GM23338 (cell line): Measurements from ENCODE around the gene NTRK1. TPM values are rescaled to one million over a fixed set of nuclear protein-coding genes. Genes with fewer than 3 reads are reported as not detected.

ENCODE experiments used
- ATAC-seq: fragments of 200-7000 bp; cut with Tn5 transposase; 3 replicates; pipeline ENCODE4 v1.9.1; 2020
- DNase-seq: peaks from one replicate; pipeline ENCODE4 v3.0.0-alpha.2; 2015; ENCODE audit warnings: low spot score
- H2AFZ ChIP-seq: fragments of 200-600 bp; sonication (generic); 2 replicates; pipeline ENCODE4 v1.8.0; 2016; ENCODE audit warnings: antibody characterized with exemption, mild to moderate bottlenecking, moderate library complexity
- H3F3A ChIP-seq: fragments of 200-600 bp; sonication (generic); replicated peaks from 2 replicates; pipeline ENCODE4 v1.8.0; 2017; ENCODE audit warnings: antibody characterized with exemption, mixed run types, low read depth
- H3K27ac ChIP-seq: fragments of 200-600 bp; sonication (generic); 2 replicates; pipeline ENCODE4 v1.6.1; 2016; ENCODE audit warnings: low read depth
- H3K27me3 ChIP-seq: fragments of 200-600 bp; sonication (generic); 2 replicates; pipeline ENCODE4 v1.8.0; 2016; ENCODE audit warnings: mild to moderate bottlenecking, mixed run types, moderate library complexity; ENCODE audit not compliant: insufficient read depth
- H3K36me3 ChIP-seq: fragments of 200-600 bp; sonication (generic); 2 replicates; pipeline ENCODE4 v1.8.0; 2016; ENCODE audit warnings: mild to moderate bottlenecking; ENCODE audit not compliant: insufficient read depth
- H3K4me1 ChIP-seq: fragments of 200-600 bp; sonication (generic); 2 replicates; pipeline ENCODE4 v1.8.0; 2016; ENCODE audit warnings: mild to moderate bottlenecking, moderate library complexity; ENCODE audit not compliant: insufficient read depth
- H3K4me2 ChIP-seq: fragments of 200-600 bp; sonication (generic); 2 replicates; pipeline ENCODE4 v1.7.1; 2017; ENCODE audit warnings: mixed run types
- H3K4me3 ChIP-seq: fragments of 200-600 bp; sonication (generic); 2 replicates; pipeline ENCODE4 v1.6.1; 2016; ENCODE audit warnings: mixed run types
- H3K79me2 ChIP-seq: fragments of 200-600 bp; sonication (generic); replicated peaks from 2 replicates; pipeline ENCODE4 v1.8.0; 2017; ENCODE audit warnings: mild to moderate bottlenecking; ENCODE audit not compliant: insufficient read depth
- H3K9me2 ChIP-seq: fragments of 200-600 bp; sonication (generic); 2 replicates; pipeline ENCODE4 v1.8.0; 2017; ENCODE audit not compliant: insufficient read depth
- H4K20me1 ChIP-seq: fragments of 200-600 bp; sonication (generic); replicated peaks from 2 replicates; pipeline ENCODE4 v1.8.0; 2017; ENCODE audit warnings: mild to moderate bottlenecking; ENCODE audit not compliant: insufficient read depth
- H3K27ac Mint-ChIP-seq: 2 replicates; pipeline ENCODE4 v1.8.0; 2020; ENCODE audit warnings: inconsistent platforms, mild to moderate bottlenecking, moderate library complexity, mixed read lengths
- H3K27me3 Mint-ChIP-seq: 3 replicates; pipeline ENCODE4 v1.8.0; 2022; ENCODE audit warnings: low read depth, mild to moderate bottlenecking, moderate library complexity, mixed read lengths, inconsistent platforms; ENCODE audit not compliant: insufficient read depth, poor library complexity
- H3K36me3 Mint-ChIP-seq: 3 replicates; pipeline ENCODE4 v1.8.0; 2021; ENCODE audit warnings: low read depth, mild to moderate bottlenecking, inconsistent platforms, moderate library complexity, mixed read lengths
- H3K4me1 Mint-ChIP-seq: 3 replicates; pipeline ENCODE4 v1.8.0; 2020; ENCODE audit warnings: mild to moderate bottlenecking, inconsistent platforms, mixed read lengths
- H3K4me3 Mint-ChIP-seq: 3 replicates; pipeline ENCODE4 v1.8.0; 2021; ENCODE audit warnings: moderate library complexity, mild to moderate bottlenecking, inconsistent platforms, mixed read lengths
- H3K9me3 Mint-ChIP-seq: 3 replicates; pipeline ENCODE4 v1.8.0; 2020; ENCODE audit warnings: moderate library complexity, mild to moderate bottlenecking, inconsistent platforms, mixed read lengths
- CREB1 ChIP-seq: fragments of 250-450 bp; sonication (Bioruptor Pico); IDR thresholded peaks from 2 replicates; pipeline ENCODE4 v1.5.0; 2020; ENCODE audit warnings: low read depth, mild to moderate bottlenecking, moderate library complexity
- CTCF ChIP-seq, 2 experiments: fragments of 200-600 bp in 1 of 2; sonication (generic) in 1 of 2; conservative IDR thresholded peaks; 2 replicates each; pipeline versions ENCODE4 v1.5.1 to v1.6.1; 2016 to 2017; ENCODE audit warnings: antibody characterized with exemption in 2 of 2, low read depth in 2 of 2, mild to moderate bottlenecking in 2 of 2, moderate library complexity in 1 of 2
- EZH2 ChIP-seq: fragments of 200-600 bp; sonication (generic); IDR thresholded peaks from one replicate; pipeline ENCODE4 v1.8.0; 2017; ENCODE audit warnings: antibody characterized with exemption, mild to moderate bottlenecking, low read depth; ENCODE audit not compliant: unreplicated experiment
- EZH2phosphoT487 ChIP-seq: fragments of 200-600 bp; sonication (generic); IDR thresholded peaks from one replicate; pipeline ENCODE4 v1.8.1; 2018; ENCODE audit warnings: antibody characterized with exemption; ENCODE audit not compliant: unreplicated experiment
- JUNB ChIP-seq: IDR thresholded peaks from one replicate; pipeline ENCODE4 v1.6.1; 2016; ENCODE audit warnings: antibody characterized with exemption; ENCODE audit not compliant: unreplicated experiment
- NANOG ChIP-seq: IDR thresholded peaks from 2 replicates; pipeline ENCODE4 v1.6.1; 2016; ENCODE audit warnings: antibody characterized with exemption, borderline replicate concordance
- REST ChIP-seq: IDR thresholded peaks from one replicate; pipeline ENCODE4 v1.6.1; 2018; ENCODE audit warnings: antibody characterized with exemption; ENCODE audit not compliant: unreplicated experiment
- STAT1 ChIP-seq: IDR thresholded peaks from one replicate; pipeline ENCODE4 v1.6.1; 2016; ENCODE audit warnings: antibody characterized with exemption; ENCODE audit not compliant: unreplicated experiment
- ZNF114 ChIP-seq: fragments of 250-450 bp; sonication (Bioruptor Pico); IDR thresholded peaks from 2 replicates; pipeline ENCODE4 v1.5.0; 2020; ENCODE audit warnings: mild to moderate bottlenecking, moderate library complexity
- ZNF331 ChIP-seq: fragments of 250-450 bp; sonication (Bioruptor Pico); IDR thresholded peaks from 2 replicates; pipeline ENCODE4 v1.5.0; 2020; ENCODE audit warnings: low read depth, mild to moderate bottlenecking, moderate library complexity
- polyA plus RNA-seq: library from polyadenylated mRNA; unstranded; fragments of >200 nt; fragmentation: Nextera tagmentation; extraction: Ambion mirVana; gene quantifications from 2 replicates; pipeline ENCODE4 v1.2.1, GENCODE V29; 2016
- total RNA-seq: library from RNA; depleted of rRNA; stranded (reverse); fragments of >200 nt; shearing (Covaris generic); gene quantifications from 2 replicates; pipeline ENCODE4 v1.2.3, GENCODE V29; 2014
- TF ChIP-seq, protein P1 (sequence below): fragments of 250-450 bp; sonication (Bioruptor Pico); IDR thresholded peaks from 2 replicates; pipeline ENCODE4 v1.5.0; 2020; ENCODE audit warnings: mild to moderate bottlenecking, moderate library complexity
- TF ChIP-seq, protein P2 (sequence below): IDR thresholded peaks from 2 replicates; pipeline ENCODE4 v1.6.1; 2016; ENCODE audit warnings: antibody characterized with exemption

The NTRK1 gene
- total and polyA plus RNA-seq, 2 experiments from 2014 or later = 0.42 to 0.45 TPM

GRCh38 chr1:156823210-156823790 is 37.4 kb upstream of the NTRK1 start:
- Mint-ChIP-seq H3K36me3 (no peaks in the 10 kb centered on the region), H3K9me3 (no peaks in the 10 kb centered on the region), H3K27ac (no peak overlapping the region), H3K27me3 (peaks cover 4% of the 10 kb centered on the region), H3K4me3 (no peak overlapping the region), H3K4me1 (no peaks in the 10 kb centered on the region)
- Histone ChIP-seq H4K20me1 (no peaks in the 10 kb centered on the region), H3K4me1 (no peaks in the 10 kb centered on the region), H3K4me3 (no peak overlapping the region), H3K27ac (no peak overlapping the region), H3K9me2 (no peaks in the 10 kb centered on the region), H3K4me2 (no peak overlapping the region), H3K79me2 (no peaks in the 10 kb centered on the region), H3K27me3 (peaks cover 6% of the 10 kb centered on the region; the same call in 1 of the 2 replicates), H3K36me3 (no peaks in the 10 kb centered on the region), H2AFZ (no peak overlapping the region), H3F3A (no peaks in the 10 kb centered on the region)
- TF ChIP-seq REST (no peak), EZH2 (no peak), ZNF331 (no peak), CREB1 (no peak), EZH2phosphoT487 (no peak), ZNF114 (no peak), CTCF (conservative IDR thresholded peaks at IDR 0.05; ENCODE audit: low read depth in 2 of 2) (no peak), STAT1 (no peak), JUNB (no peak), NANOG (no peak)
- TF ChIP-seq, protein P1, sequence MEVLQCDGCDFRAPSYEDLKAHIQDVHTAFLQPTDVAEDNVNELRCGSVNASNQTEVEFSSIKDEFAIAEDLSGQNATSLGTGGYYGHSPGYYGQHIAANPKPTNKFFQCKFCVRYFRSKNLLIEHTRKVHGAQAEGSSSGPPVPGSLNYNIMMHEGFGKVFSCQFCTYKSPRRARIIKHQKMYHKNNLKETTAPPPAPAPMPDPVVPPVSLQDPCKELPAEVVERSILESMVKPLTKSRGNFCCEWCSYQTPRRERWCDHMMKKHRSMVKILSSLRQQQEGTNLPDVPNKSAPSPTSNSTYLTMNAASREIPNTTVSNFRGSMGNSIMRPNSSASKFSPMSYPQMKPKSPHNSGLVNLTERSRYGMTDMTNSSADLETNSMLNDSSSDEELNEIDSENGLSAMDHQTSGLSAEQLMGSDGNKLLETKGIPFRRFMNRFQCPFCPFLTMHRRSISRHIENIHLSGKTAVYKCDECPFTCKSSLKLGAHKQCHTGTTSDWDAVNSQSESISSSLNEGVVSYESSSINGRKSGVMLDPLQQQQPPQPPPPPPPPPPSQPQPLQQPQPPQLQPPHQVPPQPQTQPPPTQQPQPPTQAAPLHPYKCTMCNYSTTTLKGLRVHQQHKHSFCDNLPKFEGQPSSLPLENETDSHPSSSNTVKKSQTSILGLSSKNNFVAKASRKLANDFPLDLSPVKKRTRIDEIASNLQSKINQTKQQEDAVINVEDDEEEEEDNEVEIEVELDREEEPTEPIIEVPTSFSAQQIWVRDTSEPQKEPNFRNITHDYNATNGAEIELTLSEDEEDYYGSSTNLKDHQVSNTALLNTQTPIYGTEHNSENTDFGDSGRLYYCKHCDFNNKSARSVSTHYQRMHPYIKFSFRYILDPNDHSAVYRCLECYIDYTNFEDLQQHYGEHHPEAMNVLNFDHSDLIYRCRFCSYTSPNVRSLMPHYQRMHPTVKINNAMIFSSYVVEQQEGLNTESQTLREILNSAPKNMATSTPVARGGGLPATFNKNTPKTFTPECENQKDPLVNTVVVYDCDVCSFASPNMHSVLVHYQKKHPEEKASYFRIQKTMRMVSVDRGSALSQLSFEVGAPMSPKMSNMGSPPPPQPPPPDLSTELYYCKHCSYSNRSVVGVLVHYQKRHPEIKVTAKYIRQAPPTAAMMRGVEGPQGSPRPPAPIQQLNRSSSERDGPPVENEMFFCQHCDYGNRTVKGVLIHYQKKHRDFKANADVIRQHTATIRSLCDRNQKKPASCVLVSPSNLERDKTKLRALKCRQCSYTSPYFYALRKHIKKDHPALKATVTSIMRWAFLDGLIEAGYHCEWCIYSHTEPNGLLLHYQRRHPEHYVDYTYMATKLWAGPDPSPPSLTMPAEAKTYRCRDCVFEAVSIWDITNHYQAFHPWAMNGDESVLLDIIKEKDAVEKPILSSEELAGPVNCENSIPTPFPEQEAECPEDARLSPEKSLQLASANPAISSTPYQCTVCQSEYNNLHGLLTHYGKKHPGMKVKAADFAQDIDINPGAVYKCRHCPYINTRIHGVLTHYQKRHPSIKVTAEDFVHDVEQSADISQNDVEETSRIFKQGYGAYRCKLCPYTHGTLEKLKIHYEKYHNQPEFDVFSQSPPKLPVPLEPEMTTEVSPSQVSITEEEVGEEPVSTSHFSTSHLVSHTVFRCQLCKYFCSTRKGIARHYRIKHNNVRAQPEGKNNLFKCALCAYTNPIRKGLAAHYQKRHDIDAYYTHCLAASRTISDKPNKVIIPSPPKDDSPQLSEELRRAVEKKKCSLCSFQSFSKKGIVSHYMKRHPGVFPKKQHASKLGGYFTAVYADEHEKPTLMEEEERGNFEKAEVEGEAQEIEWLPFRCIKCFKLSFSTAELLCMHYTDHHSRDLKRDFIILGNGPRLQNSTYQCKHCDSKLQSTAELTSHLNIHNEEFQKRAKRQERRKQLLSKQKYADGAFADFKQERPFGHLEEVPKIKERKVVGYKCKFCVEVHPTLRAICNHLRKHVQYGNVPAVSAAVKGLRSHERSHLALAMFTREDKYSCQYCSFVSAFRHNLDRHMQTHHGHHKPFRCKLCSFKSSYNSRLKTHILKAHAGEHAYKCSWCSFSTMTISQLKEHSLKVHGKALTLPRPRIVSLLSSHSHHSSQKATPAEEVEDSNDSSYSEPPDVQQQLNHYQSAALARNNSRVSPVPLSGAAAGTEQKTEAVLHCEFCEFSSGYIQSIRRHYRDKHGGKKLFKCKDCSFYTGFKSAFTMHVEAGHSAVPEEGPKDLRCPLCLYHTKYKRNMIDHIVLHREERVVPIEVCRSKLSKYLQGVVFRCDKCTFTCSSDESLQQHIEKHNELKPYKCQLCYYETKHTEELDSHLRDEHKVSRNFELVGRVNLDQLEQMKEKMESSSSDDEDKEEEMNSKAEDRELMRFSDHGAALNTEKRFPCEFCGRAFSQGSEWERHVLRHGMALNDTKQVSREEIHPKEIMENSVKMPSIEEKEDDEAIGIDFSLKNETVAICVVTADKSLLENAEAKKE (CRISPR knock-in tag) = no peak
- TF ChIP-seq, protein P2, sequence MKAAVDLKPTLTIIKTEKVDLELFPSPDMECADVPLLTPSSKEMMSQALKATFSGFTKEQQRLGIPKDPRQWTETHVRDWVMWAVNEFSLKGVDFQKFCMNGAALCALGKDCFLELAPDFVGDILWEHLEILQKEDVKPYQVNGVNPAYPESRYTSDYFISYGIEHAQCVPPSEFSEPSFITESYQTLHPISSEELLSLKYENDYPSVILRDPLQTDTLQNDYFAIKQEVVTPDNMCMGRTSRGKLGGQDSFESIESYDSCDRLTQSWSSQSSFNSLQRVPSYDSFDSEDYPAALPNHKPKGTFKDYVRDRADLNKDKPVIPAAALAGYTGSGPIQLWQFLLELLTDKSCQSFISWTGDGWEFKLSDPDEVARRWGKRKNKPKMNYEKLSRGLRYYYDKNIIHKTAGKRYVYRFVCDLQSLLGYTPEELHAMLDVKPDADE = no peak
- ATAC-seq (no peak), DNase-seq (no peak)
